Choroid plexus epithelial cell (primary cell): Measurements from ENCODE around the gene HSPBP1.

ENCODE experiments used
- DNase-seq: peaks from one replicate; pipeline ENCODE4 v3.0.0-alpha.2; 2010; ENCODE audit warnings: low read depth
- H3K4me3 ChIP-seq: 2 replicates; pipeline ENCODE4 v1.5.1; 2011; ENCODE audit warnings: low read depth, mild to moderate bottlenecking, control low read depth, low read length, moderate library complexity
- TF ChIP-seq, protein P1 (sequence below): conservative IDR thresholded peaks from 2 replicates; pipeline ENCODE4 v1.5.1; 2011; ENCODE audit warnings: low read depth, mild to moderate bottlenecking, control low read depth, inconsistent platforms, low read length, moderate library complexity

HSPBP1 gene

DNA sequence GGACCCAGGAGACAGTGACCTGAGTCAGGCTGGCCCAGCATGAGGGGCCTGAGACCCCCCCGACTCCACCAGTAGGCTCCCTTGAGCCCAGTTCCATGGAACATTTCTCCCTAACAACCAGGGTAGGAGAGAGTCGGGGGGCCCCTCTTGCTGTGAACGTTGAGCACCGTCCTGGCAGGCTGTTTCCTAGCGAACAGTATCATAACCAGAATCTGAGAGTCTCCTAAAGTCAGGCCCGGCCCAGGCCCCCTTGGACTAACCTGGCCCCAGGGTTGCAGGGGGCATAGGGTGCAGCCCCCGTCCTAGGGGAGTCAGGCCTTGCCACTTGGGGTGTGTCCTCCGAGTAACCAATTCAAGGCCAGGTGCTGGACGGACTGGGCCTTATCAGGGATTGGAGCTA is 31.5 kb upstream of the HSPBP1 start:
- H3K4me3 ChIP-seq = no peak overlapping the region
- TF ChIP-seq, protein P1, sequence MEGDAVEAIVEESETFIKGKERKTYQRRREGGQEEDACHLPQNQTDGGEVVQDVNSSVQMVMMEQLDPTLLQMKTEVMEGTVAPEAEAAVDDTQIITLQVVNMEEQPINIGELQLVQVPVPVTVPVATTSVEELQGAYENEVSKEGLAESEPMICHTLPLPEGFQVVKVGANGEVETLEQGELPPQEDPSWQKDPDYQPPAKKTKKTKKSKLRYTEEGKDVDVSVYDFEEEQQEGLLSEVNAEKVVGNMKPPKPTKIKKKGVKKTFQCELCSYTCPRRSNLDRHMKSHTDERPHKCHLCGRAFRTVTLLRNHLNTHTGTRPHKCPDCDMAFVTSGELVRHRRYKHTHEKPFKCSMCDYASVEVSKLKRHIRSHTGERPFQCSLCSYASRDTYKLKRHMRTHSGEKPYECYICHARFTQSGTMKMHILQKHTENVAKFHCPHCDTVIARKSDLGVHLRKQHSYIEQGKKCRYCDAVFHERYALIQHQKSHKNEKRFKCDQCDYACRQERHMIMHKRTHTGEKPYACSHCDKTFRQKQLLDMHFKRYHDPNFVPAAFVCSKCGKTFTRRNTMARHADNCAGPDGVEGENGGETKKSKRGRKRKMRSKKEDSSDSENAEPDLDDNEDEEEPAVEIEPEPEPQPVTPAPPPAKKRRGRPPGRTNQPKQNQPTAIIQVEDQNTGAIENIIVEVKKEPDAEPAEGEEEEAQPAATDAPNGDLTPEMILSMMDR = no peak
- DNase-seq = no peak

DNA sequence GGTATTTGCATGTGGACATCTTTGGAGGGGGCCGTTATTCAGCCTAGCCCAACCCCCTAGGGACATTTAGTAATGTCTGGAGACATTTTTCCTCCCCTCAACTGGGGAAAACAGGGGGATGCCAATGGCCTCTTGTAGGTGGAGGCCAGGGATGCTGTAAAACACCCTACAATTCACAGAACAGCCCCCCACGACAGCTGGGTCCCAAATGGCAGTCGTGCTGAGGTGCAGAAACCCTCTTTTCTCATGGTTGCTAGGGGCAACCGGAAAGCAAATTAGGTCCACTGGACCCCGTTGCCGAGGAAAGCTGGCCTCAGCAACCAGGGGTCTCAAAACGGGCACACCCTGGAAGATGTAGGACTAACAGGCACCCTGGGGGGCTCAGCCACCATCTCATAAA is 30.6 kb upstream of the HSPBP1 start:
- TF ChIP-seq, protein P1 = no peak
- no peak for DNase-seq

GRCh38 chr19:55309448-55309847 is 29.5 kb upstream of the HSPBP1 start:
- DNase-seq = no peak
- H3K4me3 ChIP-seq = no peak overlapping the region
- TF ChIP-seq, protein P1 = no peak

More for the DNA sequence above, 30.6 kb upstream of the HSPBP1 start:
- no peak overlapping the region for H3K4me3 ChIP-seq

DNA sequence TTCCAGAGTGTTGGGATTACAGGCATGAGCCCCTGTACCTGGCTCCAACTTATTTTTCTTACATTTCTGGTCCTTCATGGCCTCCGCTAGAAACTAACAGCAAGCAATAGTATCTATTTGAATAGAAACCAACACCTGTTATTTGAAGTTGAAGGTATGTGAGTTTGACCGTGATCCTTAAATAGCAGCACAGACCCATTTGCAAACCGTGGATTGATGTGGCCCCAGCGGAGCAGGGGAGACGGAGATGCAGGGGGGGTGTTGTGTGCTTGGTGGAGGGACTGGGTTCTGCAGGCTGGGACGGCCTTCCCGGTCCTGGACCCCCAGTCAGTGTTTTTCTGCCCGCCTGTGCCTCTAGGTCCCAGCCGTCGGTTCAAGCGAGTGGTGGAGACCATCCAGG is 28.4 kb upstream of the HSPBP1 start:
- TF ChIP-seq, protein P1 = no peak
- DNase-seq = no peak
- H3K4me3 ChIP-seq = no peak overlapping the region

DNA sequence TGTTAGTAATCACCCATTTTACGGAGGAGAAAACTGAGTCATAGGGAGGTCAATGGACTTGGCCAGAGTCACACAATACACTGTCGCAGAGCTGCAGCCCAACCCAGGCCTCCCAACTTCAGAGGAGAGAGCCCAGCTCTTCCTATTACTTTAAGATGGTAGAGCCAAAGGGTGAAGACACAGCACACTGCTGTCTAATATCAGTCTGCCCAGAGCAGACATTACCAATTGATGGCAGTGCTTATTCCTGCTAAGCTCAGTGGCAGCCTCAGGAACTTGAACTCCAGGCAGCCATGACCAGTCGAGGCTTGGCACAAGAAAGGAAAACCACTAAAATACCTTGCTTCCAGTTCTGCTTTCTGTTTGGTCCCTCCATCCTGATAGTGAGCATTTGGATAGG is 26.8 kb upstream of the HSPBP1 start:
- TF ChIP-seq, protein P1 = no peak
- no peak overlapping the region for H3K4me3 ChIP-seq
- DNase-seq = no peak

DNA sequence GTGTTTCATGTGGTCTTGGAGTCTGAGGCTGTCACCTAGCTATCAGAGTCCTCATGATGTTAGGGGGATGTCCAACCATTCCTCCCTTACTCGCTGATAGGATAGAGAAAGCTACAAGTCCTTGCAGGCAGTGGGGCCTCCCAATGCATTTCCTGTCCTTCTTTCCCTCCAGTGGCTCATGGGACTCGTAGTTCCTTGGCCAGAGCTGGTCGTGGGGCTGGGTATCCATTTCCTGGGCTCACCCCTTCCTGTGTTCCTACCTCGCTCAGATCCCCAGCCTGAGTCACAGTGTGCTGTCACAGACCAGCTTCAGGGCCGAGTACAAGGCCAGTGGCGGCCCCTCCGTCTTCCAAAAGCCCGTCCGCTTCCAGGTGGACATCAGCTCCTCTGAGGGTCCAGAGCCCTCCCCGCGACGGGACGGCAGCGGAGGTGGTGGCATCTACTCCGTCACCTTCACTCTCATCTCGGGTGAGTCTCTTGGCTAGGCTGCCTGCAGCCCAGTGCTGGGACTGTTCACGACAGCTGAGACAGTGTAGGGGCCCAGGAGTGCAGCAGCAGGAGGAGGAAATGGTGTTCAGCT is 26.2 kb upstream of the HSPBP1 start:
- DNase-seq = no peak
- no peak overlapping the region for H3K4me3 ChIP-seq
- TF ChIP-seq, protein P1 = no peak

- DNase-seq = peak; percentile 45
- no peak overlapping the region for H3K4me3 ChIP-seq
- TF ChIP-seq, protein P1 = no peak
Observed at GRCh38 chr19:55305491-55305890, 25.6 kb upstream of the HSPBP1 start.
